GM19351 (cell line): ENCODE results near the gene HS3ST4.

Experiments
- ATAC-seq: cut with Tn5 transposase; IDR thresholded peaks from one replicate; pipeline ENCODE4 v1.9.1; 2021; ENCODE audit warnings: mild to moderate bottlenecking, moderate library complexity; ENCODE audit not compliant: unreplicated experiment

The HS3ST4 gene

GRCh38 chr16:25817876-25818275 lies 126.1 kb downstream of the HS3ST4 start:
- no peak for ATAC-seq

GRCh38 chr16:25823891-25824290 lies 132.1 kb downstream of the HS3ST4 start:
- ATAC-seq: no peak

GRCh38 chr16:25827709-25828108 lies 135.9 kb downstream of the HS3ST4 start:
- ATAC-seq: no peak

- no peak for ATAC-seq
Measured at GRCh38 chr16:25828510-25828909, 136.8 kb downstream of the HS3ST4 start.

GRCh38 chr16:25832291-25832690 lies 140.5 kb downstream of the HS3ST4 start:
- ATAC-seq: no peak

GRCh38 chr16:25834101-25834500 lies 142.3 kb downstream of the HS3ST4 start:
- no peak for ATAC-seq

- no peak for ATAC-seq
Measured at GRCh38 chr16:25835126-25835525, 143.4 kb downstream of the HS3ST4 start.

- peak; percentile 50 for ATAC-seq
Measured at GRCh38 chr16:25838724-25839186, 147.0 kb downstream of the HS3ST4 start.

- ATAC-seq: no peak
Measured at GRCh38 chr16:25841761-25842160, 150.0 kb downstream of the HS3ST4 start.

GRCh38 chr16:25845901-25846300 lies 154.1 kb downstream of the HS3ST4 start:
- ATAC-seq: no peak

- no peak for ATAC-seq
Measured at GRCh38 chr16:25854141-25854540, 162.4 kb downstream of the HS3ST4 start.

- ATAC-seq: no peak
Measured at GRCh38 chr16:25855063-25855462, 163.3 kb downstream of the HS3ST4 start.

GRCh38 chr16:25855818-25856217 lies 164.1 kb downstream of the HS3ST4 start:
- no peak for ATAC-seq

GRCh38 chr16:25859645-25860044 lies 167.9 kb downstream of the HS3ST4 start:
- no peak for ATAC-seq

GRCh38 chr16:25867041-25867440 lies 175.3 kb downstream of the HS3ST4 start:
- no peak for ATAC-seq

GRCh38 chr16:25868106-25868505 lies 176.3 kb downstream of the HS3ST4 start:
- no peak for ATAC-seq

- ATAC-seq: no peak
Measured at GRCh38 chr16:25868706-25869370, 177.1 kb downstream of the HS3ST4 start.

- ATAC-seq: no peak
Measured at GRCh38 chr16:25872369-25873070, 180.8 kb downstream of the HS3ST4 start.

- no peak for ATAC-seq
Measured at GRCh38 chr16:25874196-25874595, 182.4 kb downstream of the HS3ST4 start.

GRCh38 chr16:25875956-25876598 lies 184.3 kb downstream of the HS3ST4 start:
- no peak for ATAC-seq

- no peak for ATAC-seq
Measured at GRCh38 chr16:25877103-25877502, 185.3 kb downstream of the HS3ST4 start.

GRCh38 chr16:25886598-25886997 lies 194.8 kb downstream of the HS3ST4 start:
- ATAC-seq: no peak
